GM18868 (cell line): ENCODE measurements around the gene TBL2.
A peak's percentile ranks its signal among the peaks of the same experiment; 100 is the strongest.
"Not testable (repeated sequence)": the region's sequence is repeated elsewhere in the genome, so short reads cannot be mapped to it uniquely, and the experiment has no call there.

Source experiments
- ATAC-seq: cut with Tn5 transposase; IDR thresholded peaks from one replicate; pipeline ENCODE4 v1.9.1; 2021; ENCODE audit warnings: mild to moderate bottlenecking, moderate library complexity; ENCODE audit not compliant: unreplicated experiment

TBL2 gene

DNA sequence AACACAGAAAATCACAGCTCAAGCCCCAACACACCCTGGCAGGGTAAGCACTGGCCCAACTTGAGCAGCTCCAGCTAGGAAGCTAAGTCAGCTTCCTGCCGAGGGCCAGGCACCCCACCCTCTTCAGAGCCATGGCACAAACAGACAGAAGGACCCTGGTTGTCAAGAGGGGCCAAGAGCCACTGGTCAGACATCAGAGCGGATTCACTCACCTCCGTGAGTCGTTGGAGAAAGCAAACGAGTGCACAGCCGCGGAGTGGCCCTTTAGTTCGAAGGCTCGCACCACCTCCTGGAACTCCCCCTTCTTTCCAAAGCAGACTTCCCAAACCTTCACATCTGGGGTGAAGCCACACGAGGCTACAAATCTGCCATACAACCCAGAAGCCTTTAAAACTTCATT, 7.4 kb downstream of the TBL2 start:
- ATAC-seq, result no peak

DNA sequence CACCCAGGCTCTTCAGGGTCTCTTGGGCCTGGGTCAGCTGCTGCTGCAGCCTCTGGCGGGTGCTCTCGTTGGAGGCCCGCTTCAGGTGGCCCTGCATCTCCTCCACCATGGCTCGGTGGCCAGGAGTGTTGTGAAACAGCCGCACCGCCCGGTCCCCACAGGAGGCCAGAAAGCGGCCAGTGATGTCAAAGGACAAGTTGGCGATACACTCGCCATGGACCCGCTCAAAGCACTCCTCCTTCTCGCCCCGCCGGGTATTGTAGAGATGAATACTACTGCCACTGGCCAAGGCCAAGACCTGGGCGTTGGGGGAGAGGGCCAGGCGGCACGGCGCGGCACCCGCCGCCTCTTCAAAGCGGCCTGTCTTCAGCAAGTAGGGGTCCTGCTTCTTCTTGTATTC, 7.9 kb downstream of the TBL2 start:
- ATAC-seq, result no peak

DNA sequence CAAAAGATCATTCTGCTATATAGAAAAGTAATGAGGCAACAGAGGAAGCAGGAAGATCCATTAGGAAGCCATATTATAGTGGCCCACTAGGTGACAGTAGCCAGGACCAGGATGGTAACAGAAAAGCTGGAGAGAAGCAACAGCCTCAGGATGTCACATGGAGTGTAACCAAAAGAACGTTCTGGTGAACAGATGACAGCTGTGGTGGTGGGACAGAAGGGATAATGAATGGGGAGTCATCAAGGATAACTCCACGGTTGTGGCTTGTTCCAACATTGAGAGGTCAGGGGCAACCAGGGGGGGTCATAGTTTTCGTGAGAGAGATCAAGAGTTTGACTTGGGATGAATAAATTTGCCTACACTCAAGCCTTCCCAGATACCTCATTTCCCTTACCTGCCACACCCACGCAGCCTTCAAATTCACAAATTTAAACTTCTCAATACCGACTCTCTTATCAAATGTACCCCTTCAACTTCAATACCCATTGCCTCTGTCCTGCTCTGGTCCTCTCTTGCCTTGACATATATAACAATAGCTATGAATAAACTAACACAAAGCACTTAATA, 9.3 kb downstream of the TBL2 start:
- no peak for ATAC-seq

DNA sequence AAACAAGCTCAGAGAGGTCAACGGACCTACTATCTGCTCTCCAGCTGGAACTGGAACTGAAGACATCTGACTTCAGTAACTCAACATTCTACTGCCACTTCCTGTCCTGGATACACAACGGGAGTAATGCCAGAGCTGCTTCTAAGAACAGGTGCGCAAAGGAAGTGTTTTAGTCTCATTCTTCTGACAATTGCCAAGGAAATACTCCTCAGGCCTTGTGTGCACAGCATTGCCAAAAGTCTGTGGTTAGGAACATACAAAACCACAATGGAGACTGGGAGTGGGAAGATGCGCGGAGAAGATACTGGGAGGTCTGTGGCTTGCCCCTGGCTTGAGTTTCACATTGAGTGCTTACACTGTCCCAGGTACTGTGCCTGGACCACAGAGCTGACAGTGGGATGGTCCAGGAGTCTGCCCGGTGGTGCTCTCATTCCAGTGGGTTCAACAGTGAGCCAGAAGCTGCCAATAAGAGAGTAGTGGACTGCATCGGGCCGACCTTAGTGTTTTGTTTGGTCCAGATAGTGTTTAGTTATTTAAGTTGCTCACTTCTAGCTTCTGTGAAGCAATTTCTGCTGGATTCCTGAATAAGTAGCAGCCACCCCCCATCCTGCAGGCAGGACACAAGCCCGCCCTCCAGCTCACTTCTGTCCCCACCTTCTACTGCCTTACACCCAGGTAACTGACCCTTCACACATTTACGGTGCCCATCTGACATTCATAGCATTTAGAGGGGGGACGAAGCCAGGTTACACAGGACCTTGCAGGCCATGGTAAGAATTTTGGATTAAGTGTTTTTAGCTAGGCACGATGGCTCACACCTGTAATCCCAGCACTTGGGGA, 10.3 kb downstream of the TBL2 start:
- no peak for ATAC-seq

DNA sequence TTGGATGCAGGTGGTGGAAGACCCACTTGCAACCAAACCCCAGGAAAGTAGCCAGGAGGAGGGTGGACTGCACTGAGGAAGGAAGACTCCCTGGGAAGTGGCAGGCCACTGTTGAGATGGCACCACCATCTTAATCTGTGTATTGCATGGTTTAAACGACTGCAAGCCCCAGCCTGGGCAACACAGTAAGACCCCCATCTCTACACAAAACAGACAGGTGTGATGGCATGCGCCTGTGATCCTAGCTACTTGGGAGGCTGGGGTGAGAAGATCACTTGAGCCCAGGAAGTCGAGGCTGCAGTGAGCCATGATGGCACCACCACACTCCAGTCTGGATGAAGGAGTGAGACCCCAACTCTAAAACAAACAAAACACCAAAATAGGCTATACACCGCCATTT, 11.2 kb downstream of the TBL2 start:
- no peak for ATAC-seq

DNA sequence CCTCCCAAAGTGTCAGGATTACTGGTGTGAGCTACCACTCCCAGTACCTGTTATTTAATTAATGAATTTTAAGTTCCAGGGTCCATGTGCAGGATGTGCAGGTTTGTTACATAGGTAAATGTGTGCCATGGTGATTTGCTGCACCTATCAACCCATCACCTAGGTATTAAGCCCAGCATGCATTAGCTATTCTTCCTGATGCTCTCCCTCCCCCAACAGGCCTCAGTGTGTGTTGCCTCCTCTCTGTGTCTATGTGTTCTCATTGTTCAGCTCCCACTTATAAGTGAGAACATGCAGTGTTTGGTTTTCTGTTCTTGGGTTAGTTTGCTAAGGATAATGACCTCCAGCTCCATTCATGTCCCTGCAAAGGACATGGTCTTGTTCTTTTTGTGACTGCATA, 11.9 kb downstream of the TBL2 start:
- not testable (repeated sequence) for ATAC-seq

DNA sequence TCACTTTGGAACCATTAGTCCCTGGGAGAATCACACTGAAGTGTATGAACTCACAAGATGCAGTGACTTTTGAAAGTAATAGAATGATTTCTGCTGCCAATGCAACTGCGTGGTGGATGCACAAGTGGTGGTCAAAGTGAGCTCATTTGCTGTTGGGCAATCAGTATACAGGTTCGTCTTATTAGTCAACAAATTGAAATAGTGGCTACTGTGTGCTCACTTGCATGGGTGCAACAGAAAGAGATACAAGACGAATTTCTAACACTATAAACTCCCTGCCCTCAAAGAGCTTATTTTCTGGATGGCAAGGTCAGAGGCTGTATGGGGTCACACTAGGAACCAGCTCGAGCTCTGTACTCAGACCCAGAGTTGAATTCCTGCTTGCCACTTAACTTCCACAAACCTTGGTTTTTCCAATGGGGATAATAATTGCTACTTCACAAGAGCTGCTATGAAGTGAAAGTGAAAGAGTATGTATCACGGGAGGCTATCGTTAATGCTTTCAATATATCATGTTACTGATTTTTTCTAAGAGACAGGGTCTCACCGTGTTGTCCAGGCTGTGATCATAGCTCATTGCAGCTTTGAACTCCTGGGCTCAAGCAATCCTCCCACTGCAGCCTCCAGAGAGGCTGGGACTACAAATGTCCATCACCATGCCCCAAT, 12.6 kb downstream of the TBL2 start:
- ATAC-seq, result no peak

DNA sequence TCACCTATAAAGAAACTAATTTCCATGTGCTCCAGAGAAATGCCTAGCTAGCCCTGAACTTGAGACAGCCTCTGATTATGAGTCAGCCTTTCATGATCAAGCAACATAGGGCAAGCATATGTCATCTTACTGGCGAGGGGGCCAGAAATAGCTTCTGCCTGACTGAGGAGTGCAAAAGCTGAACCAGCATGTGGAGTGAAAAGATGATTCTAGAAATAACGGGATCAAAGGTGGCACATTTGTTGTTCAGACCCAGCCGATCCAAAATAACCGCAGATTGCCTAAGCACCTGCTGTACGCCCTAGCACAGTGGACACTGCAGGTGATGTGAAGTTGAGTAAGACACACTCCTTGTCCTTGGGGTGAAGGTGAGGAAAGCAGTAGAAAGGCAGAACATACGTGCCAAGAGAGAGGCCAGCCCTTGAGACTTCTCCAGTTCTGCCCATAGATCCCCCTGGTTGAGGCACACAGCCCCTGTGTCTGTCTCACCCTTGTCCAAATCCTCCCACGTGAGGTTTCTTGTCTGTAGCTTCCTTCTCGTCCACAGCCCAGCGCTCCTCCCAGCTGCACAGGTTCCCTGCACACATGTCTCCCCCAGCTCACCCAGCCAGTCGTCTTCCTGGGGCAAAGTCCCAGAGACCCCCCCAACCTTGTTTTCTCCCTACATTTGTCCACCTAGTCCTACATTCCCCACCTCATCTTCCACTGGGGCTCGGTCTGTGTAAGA, 18.1 kb downstream of the TBL2 start:
- ATAC-seq, result peak; percentile 38

DNA sequence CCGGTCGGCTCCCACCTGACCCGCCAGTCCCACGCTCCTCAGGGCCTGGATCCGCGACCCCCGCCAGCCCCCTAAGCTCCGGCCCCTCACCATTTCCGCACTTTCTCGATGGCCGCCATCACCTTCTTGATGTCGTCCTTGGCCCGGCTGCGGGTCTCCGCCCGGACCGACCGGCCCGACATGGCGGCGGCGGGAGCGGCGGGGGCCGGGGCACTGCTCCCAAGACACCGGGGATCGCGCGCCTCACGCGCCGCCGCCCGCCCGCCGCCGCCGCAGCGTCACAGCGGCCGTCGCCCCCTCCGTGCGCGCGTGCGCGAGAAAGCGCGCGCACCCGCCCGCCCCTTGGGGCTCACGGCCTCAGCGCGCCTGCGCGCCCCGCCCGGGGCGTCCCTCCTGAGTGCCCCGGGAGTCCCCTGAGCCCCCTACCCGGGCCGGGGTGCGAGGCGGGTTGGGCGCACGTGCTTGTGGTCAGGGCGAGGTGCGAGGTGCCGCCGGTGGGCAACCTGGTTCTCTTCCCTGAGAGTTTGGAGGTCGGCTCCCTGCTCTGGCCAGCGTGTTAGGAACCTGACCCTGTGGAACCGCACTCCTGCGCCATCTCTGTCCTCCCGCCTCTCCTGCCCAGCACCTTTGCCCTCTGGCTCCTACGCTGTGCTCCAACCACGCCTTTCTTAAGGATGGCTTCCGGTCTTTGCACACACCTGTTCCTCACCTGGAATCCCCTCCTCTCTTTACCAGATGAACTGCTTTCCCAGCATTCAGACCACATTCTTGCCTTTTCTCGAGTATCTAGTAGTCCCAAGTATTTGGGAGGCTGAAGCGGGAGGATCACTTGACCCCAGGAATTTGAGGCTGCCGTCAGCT, 20.8 kb downstream of the TBL2 start, which contains the start of gene BCL7B:
BCL7B (minus strand) TSS at position 294 of the 861 bp plus-strand sequence; CDS start at position 182, 112 bp downstream.
- ATAC-seq, result peak; percentile 38

DNA sequence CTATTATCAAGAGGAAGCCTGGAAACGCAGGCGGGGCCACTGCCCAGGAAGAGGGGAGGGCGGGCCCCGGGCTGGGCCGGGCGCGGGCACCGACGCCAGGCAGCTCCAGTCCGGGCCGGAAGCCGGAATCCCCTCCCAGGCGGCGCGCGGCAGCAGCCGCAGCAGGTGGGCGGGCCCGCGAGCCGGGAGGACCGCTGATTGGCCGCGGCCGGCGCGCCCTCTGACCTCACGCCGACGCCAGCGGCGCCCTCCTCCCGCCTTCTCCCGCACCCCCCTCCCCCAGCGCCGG, 21.3 kb downstream of the TBL2 start:
- ATAC-seq, result peak; percentile 86

DNA sequence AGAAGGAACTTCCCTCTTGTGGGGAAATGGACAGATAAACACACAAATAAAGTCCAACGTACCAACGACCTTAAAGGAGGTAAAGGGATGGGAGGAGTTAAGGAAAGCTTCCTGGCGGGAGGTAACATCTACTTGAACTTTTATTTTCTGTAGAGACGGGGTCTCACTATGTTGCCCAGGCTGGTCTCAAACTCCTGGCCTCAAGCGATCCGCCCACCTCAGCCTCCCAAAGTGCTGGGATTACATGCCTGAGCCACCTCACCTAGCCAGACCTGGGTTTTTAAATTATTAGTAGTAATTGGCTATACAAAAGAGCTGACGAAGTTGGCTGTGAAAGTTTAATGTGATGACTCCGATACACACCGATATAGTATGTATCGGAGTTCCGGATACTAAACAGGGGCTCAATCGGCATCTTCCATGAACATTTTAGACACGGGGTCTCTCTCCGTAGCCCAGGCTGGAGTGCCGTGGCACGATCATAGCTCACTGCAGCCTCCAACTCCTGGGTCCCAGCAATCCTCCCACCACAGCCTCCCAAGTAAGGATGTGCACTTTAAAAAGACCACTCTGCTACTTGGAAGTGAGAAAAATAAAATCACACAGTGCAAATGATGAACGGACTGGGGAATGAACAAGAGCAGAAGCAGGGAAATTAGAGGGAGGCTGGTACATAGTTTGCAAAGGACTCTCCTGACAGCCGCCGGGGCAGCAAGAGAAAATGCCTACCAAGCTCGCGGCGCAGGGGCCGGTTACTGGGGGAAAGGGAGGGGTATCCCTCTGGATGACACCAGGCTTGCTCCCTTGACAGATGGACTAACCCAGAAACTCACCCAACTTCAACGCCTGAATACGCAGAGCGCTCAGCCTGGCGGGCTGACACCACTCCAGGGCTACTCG, 21.9 kb downstream of the TBL2 start:
- no peak for ATAC-seq

DNA sequence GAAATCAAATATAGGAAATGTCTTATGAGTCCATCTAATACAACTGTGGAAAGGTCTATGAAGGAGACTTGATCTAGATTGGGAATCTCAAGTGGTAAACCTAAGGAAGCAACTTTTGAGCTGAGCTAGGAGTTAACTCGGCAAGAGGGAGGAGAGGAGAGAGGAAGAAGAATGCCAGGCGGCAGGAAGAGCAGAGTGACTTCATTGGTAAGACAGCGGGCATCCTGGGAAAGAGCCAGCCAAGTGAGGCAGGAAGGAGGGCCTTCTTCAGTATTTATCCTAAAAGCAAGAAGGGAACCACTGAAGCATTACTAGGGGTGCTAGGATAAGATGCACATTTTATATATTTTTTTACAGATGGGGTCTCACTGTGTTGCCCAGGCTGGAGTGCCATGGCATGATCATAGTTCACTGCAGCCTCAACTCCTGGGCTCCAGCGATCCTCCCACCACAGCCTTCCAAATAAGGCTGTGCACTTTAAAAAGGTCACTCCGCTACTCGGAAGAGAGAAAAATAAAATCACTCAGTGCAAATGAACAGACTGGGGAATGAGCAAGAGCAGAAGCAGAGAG, 22.9 kb downstream of the TBL2 start:
- no peak for ATAC-seq

DNA sequence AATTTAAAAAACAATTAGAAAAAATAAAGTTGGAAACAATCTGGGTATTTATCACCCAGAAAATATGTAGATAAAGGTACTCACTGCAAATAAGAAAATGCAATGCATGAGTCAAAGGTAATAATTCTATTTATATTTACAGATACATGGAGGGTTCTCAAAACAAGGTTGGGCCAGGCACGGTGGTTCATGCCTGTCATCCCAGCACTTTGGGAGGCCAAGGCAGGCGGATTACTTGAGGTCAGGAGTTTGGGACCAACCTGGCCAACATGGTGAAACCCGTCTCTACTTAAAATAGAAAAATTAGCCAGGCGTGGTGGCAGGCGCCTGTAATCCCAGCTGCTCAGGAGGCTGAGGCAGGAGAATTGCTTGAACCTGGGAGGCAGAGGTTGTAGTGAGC, 28.3 kb downstream of the TBL2 start:
- ATAC-seq, result not testable (repeated sequence)

DNA sequence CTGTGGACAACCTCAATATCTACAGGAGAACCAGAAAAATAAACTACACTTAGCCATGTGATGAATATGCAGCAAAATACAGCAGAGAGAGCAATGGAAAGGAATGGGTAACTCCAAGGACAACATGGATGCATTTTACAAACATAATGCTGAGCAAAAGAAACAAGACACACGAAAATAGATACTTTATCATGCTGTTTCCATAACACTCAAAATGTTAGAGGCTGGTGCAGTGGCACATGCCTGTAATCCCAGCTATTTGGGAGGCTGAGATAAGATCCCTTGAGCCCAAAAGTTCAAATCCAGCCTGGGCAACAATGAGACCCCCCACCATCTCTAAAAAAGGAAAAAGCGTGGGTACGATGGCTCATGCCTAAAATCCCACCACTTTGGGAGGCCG, 29.2 kb downstream of the TBL2 start:
- ATAC-seq, result no peak

DNA sequence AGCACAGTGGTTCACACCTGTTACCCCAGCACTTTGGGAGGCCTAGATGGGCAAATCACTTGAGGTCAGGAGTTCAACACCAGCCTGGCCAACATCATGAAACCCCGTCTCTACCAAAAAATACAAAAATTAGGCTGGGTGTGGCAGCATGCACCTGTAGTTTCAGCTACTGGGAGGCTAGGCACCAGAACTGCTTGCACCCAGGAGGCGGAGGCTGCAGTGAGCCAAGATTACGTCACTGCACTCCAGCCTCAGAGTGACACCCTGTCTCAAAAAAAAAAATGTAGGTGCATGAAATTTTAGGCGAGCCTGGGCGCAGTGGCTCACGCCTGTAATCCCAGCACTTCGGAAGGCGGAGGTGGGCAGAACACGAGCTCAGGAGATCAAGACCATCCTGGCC, 30.5 kb downstream of the TBL2 start:
- no peak for ATAC-seq

DNA sequence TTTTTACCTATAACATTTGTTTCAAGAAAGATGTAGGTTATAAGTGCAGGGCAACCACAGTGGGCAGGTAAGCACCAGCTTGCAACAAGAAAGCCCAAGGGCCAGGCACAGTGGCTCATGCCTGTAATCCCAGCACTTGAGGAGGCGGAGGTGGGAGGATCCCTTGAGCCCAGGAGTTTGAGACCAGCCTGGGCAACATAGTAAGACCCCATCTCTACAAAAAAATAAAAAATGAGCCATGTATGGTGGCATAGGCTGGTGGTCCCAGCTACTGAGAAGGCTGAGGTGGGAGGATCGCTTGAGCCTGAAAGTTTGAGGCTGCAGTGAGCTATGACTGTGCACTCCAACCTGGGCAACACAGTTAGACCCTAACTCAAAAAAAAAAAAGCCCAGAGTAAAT, 33.7 kb downstream of the TBL2 start:
- no peak for ATAC-seq

DNA sequence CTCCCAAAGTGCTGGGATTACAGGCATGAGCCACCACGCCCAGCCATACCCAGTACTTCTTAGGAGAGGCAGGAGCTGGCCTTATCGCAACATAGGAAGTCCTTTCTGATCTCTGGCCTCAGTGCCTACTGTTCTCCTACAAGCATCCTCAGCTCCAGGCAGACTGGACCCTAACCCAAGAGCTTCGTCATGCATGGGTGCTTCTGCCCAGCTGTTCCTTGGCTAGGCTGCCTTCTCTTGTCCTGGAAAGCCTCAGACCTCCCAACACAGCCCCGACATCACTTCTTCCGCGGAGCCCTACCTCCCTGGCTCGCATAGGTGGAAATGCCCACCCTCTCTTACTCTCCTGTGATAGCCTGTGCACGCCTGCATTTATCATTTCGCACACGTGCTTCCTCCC, 36.7 kb downstream of the TBL2 start:
- ATAC-seq, result no peak

DNA sequence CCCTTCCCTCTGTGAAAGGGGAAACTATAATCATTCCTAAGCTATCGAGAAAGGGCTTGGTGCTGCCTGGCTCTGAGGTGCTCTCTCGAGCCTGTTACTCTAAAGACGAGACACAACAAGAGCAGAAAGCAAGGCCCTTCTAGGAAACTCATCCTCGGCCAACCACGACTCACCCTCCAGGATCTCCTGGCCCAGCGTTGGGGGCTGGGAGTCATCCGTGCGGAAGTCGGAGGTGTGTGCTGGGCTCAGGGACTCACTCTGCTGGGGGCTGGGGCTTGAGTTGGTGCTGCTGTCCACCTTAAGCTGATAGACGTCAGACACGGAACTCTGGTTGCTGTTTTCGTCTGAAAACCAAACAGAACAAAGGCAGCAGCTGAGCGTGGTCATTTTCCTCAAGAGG, 38.7 kb downstream of the TBL2 start:
- no peak for ATAC-seq

DNA sequence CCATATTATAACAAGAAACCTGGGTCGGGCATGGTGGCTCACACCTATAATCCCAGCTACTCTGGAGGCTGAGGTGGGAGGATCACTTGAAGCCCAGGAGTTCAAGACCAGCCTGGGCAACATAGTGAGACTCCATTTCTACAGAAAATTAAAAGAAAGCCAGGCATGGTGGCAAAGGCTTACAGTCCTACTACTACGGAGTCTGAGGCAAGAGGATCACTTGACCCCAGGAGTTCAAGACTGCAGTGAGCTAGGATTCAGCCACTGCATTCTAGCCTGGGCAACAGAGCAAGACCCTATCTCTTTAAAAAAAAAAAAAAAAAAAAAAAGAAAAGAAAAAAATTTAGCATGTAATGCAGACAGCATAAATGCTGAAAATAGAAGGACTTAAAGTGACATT, 39.9 kb downstream of the TBL2 start:
- not testable (repeated sequence) for ATAC-seq
